HEK293T (cell line): ENCODE measurements around the gene KIF27.
"Not testable (repeated sequence)": the region's sequence is repeated elsewhere in the genome, so short reads cannot be mapped to it uniquely, and the experiment has no call there.

ENCODE experiments used
- CTCF ChIA-PET: fragments of 350-600 bp; formaldehyde crosslinking; extraction: SDS; loops from one replicate; lab custom pipeline; 2021; ENCODE audit warnings: antibody characterized with exemption, inconsistent platforms; lab: Yijun Ruan, JAX
- POLR2A ChIA-PET: fragments of 350-600 bp; formaldehyde crosslinking; extraction: SDS; loops from one replicate; lab custom pipeline; 2020; ENCODE audit warnings: antibody characterized with exemption, inconsistent platforms; lab: Yijun Ruan, JAX
- DNase-seq: peaks from one replicate; pipeline ENCODE4 v3.0.0; 2012; ENCODE audit warnings: mixed read lengths; ENCODE audit errors: extremely low spot score
- ARNT ChIP-seq: fragments of 450-650 bp; IDR thresholded peaks from 2 replicates; pipeline ENCODE4 v1.6.1; 2017; ENCODE audit warnings: mild to moderate bottlenecking
- BHLHE40 ChIP-seq: fragments of 450-650 bp; IDR thresholded peaks from 2 replicates; pipeline ENCODE4 v1.6.1; 2016; ENCODE audit warnings: mild to moderate bottlenecking, moderate library complexity, borderline replicate concordance
- CTBP1 ChIP-seq: fragments of 450-650 bp; IDR thresholded peaks from 2 replicates; pipeline ENCODE4 v1.6.1; 2016; ENCODE audit warnings: borderline replicate concordance
- ELF4 ChIP-seq: fragments of 450-650 bp; IDR thresholded peaks from 2 replicates; pipeline ENCODE4 v1.6.1; 2017; ENCODE audit warnings: antibody characterized with exemption
- FOXA1 ChIP-seq: fragments of 450-650 bp; IDR thresholded peaks from 2 replicates; pipeline ENCODE4 v1.6.1; 2016; ENCODE audit warnings: mild to moderate bottlenecking
- FOXK2 ChIP-seq: fragments of 450-650 bp; IDR thresholded peaks from 2 replicates; pipeline ENCODE4 v1.6.1; 2016; ENCODE audit warnings: mild to moderate bottlenecking
- FOXM1 ChIP-seq: fragments of 450-650 bp; IDR thresholded peaks from 2 replicates; pipeline ENCODE4 v1.6.1; 2017; ENCODE audit warnings: mild to moderate bottlenecking, borderline replicate concordance
- HDGF ChIP-seq: fragments of 450-650 bp; IDR thresholded peaks from 2 replicates; pipeline ENCODE4 v1.6.1; 2017; ENCODE audit warnings: antibody characterized with exemption, borderline replicate concordance
- L3MBTL2 ChIP-seq: fragments of 450-650 bp; conservative IDR thresholded peaks from 2 replicates; pipeline ENCODE4 v1.6.1; 2016; ENCODE audit warnings: mild to moderate bottlenecking
- LEF1 ChIP-seq: fragments of 450-650 bp; IDR thresholded peaks from 2 replicates; pipeline ENCODE4 v1.6.1; 2017; ENCODE audit warnings: mild to moderate bottlenecking, borderline replicate concordance
- NFRKB ChIP-seq: fragments of 450-650 bp; IDR thresholded peaks from 2 replicates; pipeline ENCODE4 v1.6.1; 2016; ENCODE audit warnings: mild to moderate bottlenecking, moderate library complexity
- SP1 ChIP-seq: fragments of 450-650 bp; IDR thresholded peaks from 2 replicates; pipeline ENCODE4 v1.6.1; 2017
- SUZ12 ChIP-seq: fragments of 450-650 bp; IDR thresholded peaks from 2 replicates; pipeline ENCODE4 v1.6.1; 2016; ENCODE audit warnings: mild to moderate bottlenecking
- TARDBP ChIP-seq: fragments of 450-650 bp; IDR thresholded peaks from 2 replicates; pipeline ENCODE4 v1.6.1; 2016
- ZNF384 ChIP-seq: fragments of 450-650 bp; IDR thresholded peaks from 2 replicates; pipeline ENCODE4 v1.6.1; 2016
- TF ChIP-seq, protein P1 (sequence below): fragments of 450-650 bp; IDR thresholded peaks from 2 replicates; pipeline ENCODE4 v1.6.1; 2016

KIF27 gene

GRCh38 chr9:83930881-83931280 lies 9.6 kb upstream of the KIF27 start:
- ChIA-PET CTCF (interaction anchor here (0.6 kb wide), 1 partner anchor 242 kb away, joined by 3 read pairs; no protein-coding TSS in a partner anchor), POLR2A (interaction anchor here (1.3 kb wide), 1 partner anchor 10 kb away, joined by 3 read pairs; the partner anchor contains the start of gene KIF27)
- TF ChIP-seq FOXA1 (no peak), FOXK2 (no peak), HDGF (no peak), ZNF384 (no peak), FOXM1 (no peak), NFRKB (no peak)
- no peak for DNase-seq

DNA sequence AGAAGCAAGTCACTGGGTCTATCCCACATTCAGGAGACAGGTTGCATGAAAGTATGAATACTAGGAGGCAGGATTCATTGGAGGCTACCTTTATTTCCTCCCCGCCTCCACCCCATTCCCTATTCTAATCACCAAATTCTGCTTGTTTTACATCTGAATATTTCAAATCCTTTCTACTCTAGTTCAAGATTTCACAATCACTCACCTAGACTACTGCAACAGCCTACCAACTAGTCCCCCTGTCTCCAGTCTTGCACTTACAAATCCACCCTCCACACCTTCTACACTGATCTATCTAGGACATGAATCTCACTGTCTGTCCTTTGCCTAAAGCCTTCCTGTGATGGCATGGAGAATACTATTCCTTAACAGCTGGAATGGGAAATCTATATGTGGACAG lies 6.4 kb upstream of the KIF27 start:
- DNase-seq = no peak
- ChIA-PET POLR2A (no interaction called here), CTCF (no interaction called here)
- TF ChIP-seq CTBP1 (no peak), FOXM1 (no peak), FOXK2 (no peak), SUZ12 (no peak), ELF4 (no peak), ZNF384 (no peak), SP1 (no peak), TARDBP (no peak), ARNT (no peak), BHLHE40 (no peak), L3MBTL2 (no peak), LEF1 (no peak), HDGF (no peak), NFRKB (no peak), FOXA1 (no peak)
- TF ChIP-seq, protein P1, sequence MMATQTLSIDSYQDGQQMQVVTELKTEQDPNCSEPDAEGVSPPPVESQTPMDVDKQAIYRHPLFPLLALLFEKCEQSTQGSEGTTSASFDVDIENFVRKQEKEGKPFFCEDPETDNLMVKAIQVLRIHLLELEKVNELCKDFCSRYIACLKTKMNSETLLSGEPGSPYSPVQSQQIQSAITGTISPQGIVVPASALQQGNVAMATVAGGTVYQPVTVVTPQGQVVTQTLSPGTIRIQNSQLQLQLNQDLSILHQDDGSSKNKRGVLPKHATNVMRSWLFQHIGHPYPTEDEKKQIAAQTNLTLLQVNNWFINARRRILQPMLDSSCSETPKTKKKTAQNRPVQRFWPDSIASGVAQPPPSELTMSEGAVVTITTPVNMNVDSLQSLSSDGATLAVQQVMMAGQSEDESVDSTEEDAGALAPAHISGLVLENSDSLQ = no peak

GRCh38 chr9:83920469-83920926 lies 734 bp downstream of the KIF27 start:
- POLR2A ChIA-PET = interaction anchor here (1.5 to 2.2 kb wide), 3 partner anchors 10 to 341 kb away, joined by 3 to 10 read pairs (median 7); partner anchors contain the start of genes HNRNPK and RMI1
- CTCF ChIA-PET = no interaction called here
- TF ChIP-seq, protein P1 = no peak
- no peak for TF ChIP-seq LEF1
- TF ChIP-seq ARNT = no peak
- TF ChIP-seq FOXM1 = no peak
- no peak for TF ChIP-seq HDGF
- no peak for TF ChIP-seq SUZ12
- TF ChIP-seq NFRKB = no peak
- TF ChIP-seq CTBP1 = no peak
- no peak for TF ChIP-seq FOXA1
- TF ChIP-seq L3MBTL2 = no peak
- no peak for DNase-seq

- POLR2A ChIA-PET = no interaction called here
- DNase-seq = no peak
- CTCF ChIA-PET = interaction anchor here (0.5 kb wide), 1 partner anchor 1111 kb away, joined by 3 read pairs; no protein-coding TSS in a partner anchor
- no peak for TF ChIP-seq SP1
- no peak for TF ChIP-seq L3MBTL2
- TF ChIP-seq NFRKB = no peak
- no peak for TF ChIP-seq ARNT
- TF ChIP-seq, protein P1 = no peak
- TF ChIP-seq ZNF384 = no peak
- no peak for TF ChIP-seq SUZ12
- TF ChIP-seq CTBP1 = no peak
- TF ChIP-seq BHLHE40 = no peak
- TF ChIP-seq HDGF = no peak
Observed at GRCh38 chr9:83919111-83919510, 2.1 kb downstream of the KIF27 start.

- CTCF ChIA-PET, POLR2A ChIA-PET, DNase-seq: not testable (repeated sequence)
Observed at GRCh38 chr9:83912194-83912593, 9.0 kb downstream of the KIF27 start.

DNA sequence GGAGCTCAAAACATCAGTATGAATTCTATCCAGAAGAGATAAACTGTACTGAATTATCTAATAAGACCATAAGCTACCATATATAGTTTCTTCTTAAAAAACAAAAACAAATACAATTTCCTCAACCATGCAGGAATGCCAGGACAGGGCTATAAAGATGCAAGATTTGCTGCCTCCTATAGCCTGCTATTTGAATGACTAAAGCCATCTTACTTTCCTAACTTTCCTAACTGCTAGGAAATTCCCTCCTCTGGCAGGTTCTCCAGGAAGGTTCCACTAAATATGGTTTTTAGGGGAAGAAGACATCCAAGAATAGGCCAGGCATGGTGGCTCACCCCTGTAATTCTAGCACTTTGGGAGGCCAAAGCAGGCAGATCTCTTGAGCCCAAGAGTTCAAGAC lies 15.1 kb downstream of the KIF27 start:
- no peak for DNase-seq
- POLR2A ChIA-PET = no interaction called here
- TF ChIP-seq TARDBP (no peak), ARNT (no peak)
- CTCF ChIA-PET = no interaction called here

- CTCF ChIA-PET, POLR2A ChIA-PET, DNase-seq: not testable (repeated sequence)
Observed at GRCh38 chr9:83900615-83901014, 20.6 kb downstream of the KIF27 start.

DNA sequence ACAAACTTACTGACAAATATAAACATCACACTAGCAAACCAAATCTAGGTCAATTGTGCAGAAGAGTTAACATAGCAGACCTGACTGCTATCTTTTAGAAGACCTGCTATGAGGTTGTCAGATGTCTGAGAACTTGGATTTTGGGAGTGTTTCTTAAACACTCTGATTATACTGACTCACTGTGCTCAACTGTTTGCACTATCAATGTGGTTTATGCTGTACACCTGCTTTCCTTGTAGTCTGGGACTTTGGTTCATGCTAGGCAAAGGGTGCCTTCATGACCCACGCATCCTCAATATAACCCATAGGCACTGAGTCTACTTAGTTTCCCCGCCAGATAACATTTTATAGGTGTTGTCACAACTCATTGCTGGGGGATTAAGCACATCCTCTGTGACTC lies 26.9 kb downstream of the KIF27 start:
- POLR2A ChIA-PET, DNase-seq, CTCF ChIA-PET: not testable (repeated sequence)

DNA sequence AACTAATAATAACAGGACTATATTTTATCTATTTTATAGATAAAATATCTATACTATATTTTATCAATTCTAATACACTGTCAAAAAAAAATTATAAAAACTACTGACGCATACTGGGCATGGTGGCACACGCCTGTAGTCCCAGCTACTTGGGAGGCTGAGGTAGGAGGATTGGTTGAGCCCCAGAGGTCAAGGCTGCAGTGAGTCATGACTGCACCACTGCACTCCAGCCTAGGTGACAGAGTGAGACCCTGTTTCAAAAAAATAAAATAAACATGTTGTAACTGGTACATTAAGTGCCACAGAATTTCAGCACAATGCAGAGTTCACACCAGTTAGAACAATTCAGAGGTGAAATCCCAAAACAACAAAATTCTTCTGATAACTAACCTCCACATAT lies 34.7 kb downstream of the KIF27 start:
- DNase-seq, CTCF ChIA-PET, POLR2A ChIA-PET: not testable (repeated sequence)

DNA sequence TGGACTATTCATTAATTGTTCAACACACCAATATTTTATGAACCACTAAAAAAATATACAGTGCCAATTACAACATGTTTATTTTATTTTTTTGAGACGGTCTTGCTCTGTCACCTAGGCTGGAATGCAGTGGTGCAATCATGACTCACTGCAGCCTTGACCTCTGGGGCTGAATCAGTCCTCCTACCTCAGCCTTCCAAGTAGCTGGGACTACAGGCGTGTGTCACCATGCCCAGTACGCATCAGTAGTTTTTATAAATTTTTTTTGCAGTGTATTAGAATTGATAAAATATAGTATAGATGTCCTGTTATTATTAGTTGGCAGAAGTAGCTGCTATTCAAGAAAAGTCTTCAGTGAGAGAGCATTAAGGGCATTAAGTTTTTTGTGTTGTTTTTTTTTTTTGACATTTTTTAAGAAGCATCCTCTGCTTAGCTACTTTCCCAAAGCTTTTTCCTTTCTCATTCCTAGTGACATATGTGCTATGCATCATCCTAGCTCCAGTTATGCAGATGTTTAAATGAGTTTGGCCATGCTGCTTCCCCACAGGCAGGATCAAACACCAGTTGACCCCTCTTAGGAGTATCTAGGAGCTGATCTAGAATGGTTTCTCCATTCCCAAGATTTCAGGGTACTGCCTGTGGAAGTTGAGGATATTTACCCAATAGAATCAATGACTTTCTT lies 35.5 kb downstream of the KIF27 start:
- POLR2A ChIA-PET, DNase-seq: not testable (repeated sequence)

GRCh38 chr9:83881687-83882408 lies 39.4 kb downstream of the KIF27 start:
- POLR2A ChIA-PET, CTCF ChIA-PET, DNase-seq: not testable (repeated sequence)

More for the DNA sequence above, 35.5 kb downstream of the KIF27 start:
- CTCF ChIA-PET = not testable (repeated sequence)
